CD4-positive, alpha-beta memory T cell (primary cell): ENCODE measurements around the gene INSYN1. TPM values are rescaled to one million over a fixed set of nuclear protein-coding genes. Genes with fewer than 3 reads are reported as not detected.
A peak's percentile ranks its signal among the peaks of the same experiment; 100 is the strongest.

Experiments used
- CTCF ChIA-PET: fragments of 350-600 bp; sonication (Branson Sonifier 250); formaldehyde crosslinking; loops from one replicate; lab custom pipeline; 2021; ENCODE audit warnings: inconsistent platforms; ENCODE audit not compliant: partially characterized antibody; lab: Charles Lee
- POLR2A ChIA-PET: fragments of 350-600 bp; sonication (Branson Sonifier 250); formaldehyde crosslinking; loops from one replicate; lab custom pipeline; 2021; ENCODE audit not compliant: partially characterized antibody; lab: Charles Lee
- DNase-seq, 5 donors: peaks; one replicate each; pipeline versions ENCODE4 v3.0.0 to v3.0.0-alpha.2; 2020 to 2022; ENCODE audit warnings: mixed read lengths in 1 of 5
- H3K27ac ChIP-seq: one replicate; pipeline ENCODE4 v1.7.0; 2013; ENCODE audit warnings: low read depth, low read length
- H3K27me3 ChIP-seq: 2 replicates; pipeline ENCODE4 v1.7.0; 2013; ENCODE audit warnings: mild to moderate bottlenecking, low read length, moderate library complexity; ENCODE audit not compliant: insufficient read depth
- H3K36me3 ChIP-seq: 2 replicates; pipeline ENCODE4 v1.7.0; 2013; ENCODE audit warnings: mild to moderate bottlenecking, low read length, moderate library complexity; ENCODE audit not compliant: insufficient read depth
- H3K4me1 ChIP-seq: 2 replicates; pipeline ENCODE4 v1.7.0; 2013; ENCODE audit warnings: mild to moderate bottlenecking, low read length, moderate library complexity; ENCODE audit not compliant: insufficient read depth
- H3K4me3 ChIP-seq, 2 donors: one replicate each; pipeline ENCODE4 v1.7.0; 2013; ENCODE audit warnings: low read length in 2 of 2, mild to moderate bottlenecking in 1 of 2
- H3K9me3 ChIP-seq, 2 donors: one replicate each; pipeline ENCODE4 v1.7.0; 2013; ENCODE audit warnings: low read length in 2 of 2, control low read depth in 1 of 2; ENCODE audit not compliant: control insufficient read depth in 1 of 2
- H3K27ac Mint-ChIP-seq, 7 donors: one replicate each; pipeline ENCODE4 v1.8.0; 2020 to 2021; ENCODE audit warnings: mixed read lengths in 7 of 7, mild to moderate bottlenecking in 6 of 7, inconsistent platforms in 3 of 7, moderate library complexity in 3 of 7
- H3K27me3 Mint-ChIP-seq, 2 donors: one replicate each; pipeline ENCODE4 v1.8.0; 2020 to 2021; ENCODE audit warnings: mixed read lengths in 2 of 2
- H3K36me3 Mint-ChIP-seq, 2 donors: one replicate each; pipeline ENCODE4 v1.8.0; 2020 to 2021; ENCODE audit warnings: mixed read lengths in 2 of 2, inconsistent platforms in 1 of 2, mild to moderate bottlenecking in 1 of 2
- H3K4me1 Mint-ChIP-seq, 4 donors: one replicate each; pipeline ENCODE4 v1.8.0; 2020 to 2021; ENCODE audit warnings: mixed read lengths in 4 of 4, mild to moderate bottlenecking in 1 of 4
- H3K4me3 Mint-ChIP-seq, 8 donors: one replicate each; pipeline ENCODE4 v1.8.0; 2020 to 2021; ENCODE audit warnings: mixed read lengths in 8 of 8, mild to moderate bottlenecking in 7 of 8, moderate library complexity in 6 of 8, inconsistent platforms in 3 of 8
- H3K9me3 Mint-ChIP-seq, 8 donors: one replicate each; pipeline ENCODE4 v1.8.0; 2020 to 2021; ENCODE audit warnings: mixed read lengths in 8 of 8, mild to moderate bottlenecking in 5 of 8, inconsistent platforms in 3 of 8, moderate library complexity in 1 of 8
- intact Hi-C: fragments of 100-400 bp; cut with micrococcal nuclease; formaldehyde crosslinking; loops from one replicate; pipeline ENCODE4 v1.15.1; 2023
- polyA plus RNA-seq, 2 donors: library from polyadenylated mRNA; unstranded; fragments of 300-500 nt; fragmentation: Illumina TruSeq; gene quantifications; one replicate each; pipeline ENCODE4 v1.2.3, GENCODE V29; 2021
- total RNA-seq, 2 experiments: library from RNA; stranded (reverse); gene quantifications; one replicate each; pipeline ENCODE4 v1.2.3, GENCODE V29; 2021

Gene INSYN1
- total and polyA plus RNA-seq, 4 experiments from 2014 or later = not detected

DNA sequence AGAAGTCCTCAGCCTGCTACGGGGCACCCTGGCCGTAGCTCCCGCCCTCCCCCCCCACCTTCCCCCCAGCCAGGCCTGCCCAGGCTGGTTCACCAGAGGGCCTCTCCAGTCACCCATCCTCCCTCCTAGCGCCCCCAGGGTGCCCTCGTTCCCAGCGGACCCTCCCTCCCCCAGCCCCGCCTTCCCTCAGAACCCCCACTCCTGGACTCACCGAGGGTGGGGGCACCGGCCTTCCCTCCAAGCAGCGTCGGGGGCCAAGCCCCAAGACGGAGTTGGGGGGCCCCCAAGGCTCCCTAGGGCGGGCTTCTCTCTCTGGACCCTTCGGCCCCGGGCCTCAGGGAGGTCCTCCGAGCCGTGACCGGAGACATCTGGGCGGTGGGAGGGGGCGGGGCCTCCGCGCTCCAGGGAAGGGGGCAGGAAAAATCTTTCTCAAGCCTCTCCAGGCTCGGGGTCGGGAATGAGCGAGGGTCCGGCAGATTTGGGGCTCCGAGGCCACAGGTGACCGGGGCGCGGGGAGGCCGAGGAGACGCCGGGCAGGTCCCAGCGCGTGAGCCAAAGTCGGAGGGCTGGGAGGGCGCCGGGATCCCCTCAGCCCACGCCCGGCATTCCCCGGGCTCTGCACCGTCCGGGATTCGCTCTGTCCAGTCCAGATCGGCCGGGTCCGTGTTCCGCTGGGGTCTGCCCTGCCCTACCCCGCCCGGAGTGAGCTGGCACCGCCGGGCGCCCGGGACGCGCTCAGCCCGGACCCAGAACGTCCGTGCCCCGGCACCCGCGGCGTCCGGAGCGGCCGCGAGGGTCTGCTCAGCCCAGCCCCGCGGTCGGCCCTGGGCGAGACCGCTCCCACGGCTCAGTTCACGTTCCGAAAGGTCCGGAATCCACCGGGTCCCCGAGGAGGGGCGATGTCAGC lies 999 bp downstream of the INSYN1 start:
- H3K4me3 Mint-ChIP-seq = no peak overlapping the region

GRCh38 chr15:73751511-73751898 lies 1.6 kb downstream of the INSYN1 start:
- intact Hi-C loops = no loop called here
- Mint-ChIP-seq H3K4me3 (peak overlapping the region in 4 of 8 donors; percentile 29 to 71 (median 34)), H3K36me3 (no peaks in the 10 kb centered on the region), H3K9me3 (no peaks in the 10 kb centered on the region), H3K4me1 (peaks cover 0 to 2% (median 0%) of the 10 kb centered on the region in 4 donors), H3K27ac (no peak overlapping the region), H3K27me3 (peaks cover 51 to 57% of the 10 kb centered on the region in 2 donors)
- Histone ChIP-seq H3K27ac (no peak overlapping the region), H3K36me3 (no peaks in the 10 kb centered on the region), H3K27me3 (peaks cover 7% of the 10 kb centered on the region), H3K9me3 (no peaks in the 10 kb centered on the region), H3K4me1 (no peaks in the 10 kb centered on the region), H3K4me3 (no peak overlapping the region)
- DNase-seq = no peak
- ChIA-PET POLR2A (no interaction called here), CTCF (no interaction called here)

More for the DNA sequence above, 999 bp downstream of the INSYN1 start:
- no peaks in the 10 kb centered on the region for H3K36me3 ChIP-seq
- Mint-ChIP-seq H3K36me3 (no peaks in the 10 kb centered on the region), H3K27me3 (peaks cover 53 to 58% of the 10 kb centered on the region in 2 donors), H3K9me3 (no peaks in the 10 kb centered on the region), H3K4me1 (peaks cover 0 to 2% (median 0%) of the 10 kb centered on the region in 4 donors), H3K27ac (no peak overlapping the region)
- H3K4me3 ChIP-seq = no peak overlapping the region
- H3K27ac ChIP-seq = no peak overlapping the region
- peaks cover 7% of the 10 kb centered on the region for H3K27me3 ChIP-seq
- intact Hi-C loops = no loop called here
- POLR2A ChIA-PET = no interaction called here
- CTCF ChIA-PET = no interaction called here
- H3K9me3 ChIP-seq = no peaks in the 10 kb centered on the region
- no peak for DNase-seq
- no peaks in the 10 kb centered on the region for H3K4me1 ChIP-seq

DNA sequence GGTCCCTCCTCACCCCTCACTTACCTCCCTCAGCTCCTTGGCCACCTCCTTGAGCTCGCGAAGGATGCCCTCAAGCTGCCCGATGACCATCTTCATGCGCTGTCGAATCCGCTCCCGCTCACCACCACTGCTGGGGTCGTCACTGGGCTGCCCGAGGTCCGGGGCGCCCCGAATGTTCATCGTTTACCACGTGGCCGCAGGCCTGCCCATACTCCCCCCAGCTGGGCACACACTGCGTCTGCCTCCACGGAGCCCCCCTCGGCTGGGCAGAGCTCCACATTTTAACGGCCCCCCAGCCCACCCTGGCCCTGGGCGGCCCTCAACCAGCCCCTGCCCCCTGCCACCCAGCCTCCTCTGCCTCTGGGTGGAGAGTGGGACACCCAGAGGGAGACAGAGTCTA lies 2.2 kb downstream of the INSYN1 start:
- H3K27me3 ChIP-seq = peaks cover 7% of the 10 kb centered on the region
- H3K4me3 Mint-ChIP-seq = no peak overlapping the region

GRCh38 chr15:73750438-73750837 lies 2.7 kb downstream of the INSYN1 start:
- Mint-ChIP-seq H3K4me1 (peaks cover 0 to 2% (median 0%) of the 10 kb centered on the region in 4 donors), H3K27ac (no peak overlapping the region), H3K27me3 (peaks cover 42 to 51% of the 10 kb centered on the region in 2 donors), H3K4me3 (peak overlapping the region in 2 of 8 donors; percentile 8 to 39), H3K9me3 (no peaks in the 10 kb centered on the region), H3K36me3 (no peaks in the 10 kb centered on the region)
- no peak for DNase-seq
- H3K36me3 ChIP-seq = no peaks in the 10 kb centered on the region
- ChIA-PET CTCF (no interaction called here), POLR2A (no interaction called here)
- H3K4me1 ChIP-seq = no peaks in the 10 kb centered on the region
- no peak overlapping the region for H3K27ac ChIP-seq
- intact Hi-C loops = no loop called here
- H3K9me3 ChIP-seq = no peaks in the 10 kb centered on the region
- H3K4me3 ChIP-seq = no peak overlapping the region
- peaks cover 7% of the 10 kb centered on the region for H3K27me3 ChIP-seq

More for the DNA sequence above, 2.2 kb downstream of the INSYN1 start:
- Mint-ChIP-seq H3K27me3 (peaks cover 48 to 55% of the 10 kb centered on the region in 2 donors), H3K36me3 (no peaks in the 10 kb centered on the region), H3K4me1 (peaks cover 0 to 2% (median 0%) of the 10 kb centered on the region in 4 donors), H3K9me3 (no peaks in the 10 kb centered on the region), H3K27ac (no peak overlapping the region)
- Histone ChIP-seq H3K27ac (no peak overlapping the region), H3K4me1 (no peaks in the 10 kb centered on the region), H3K36me3 (no peaks in the 10 kb centered on the region), H3K9me3 (no peaks in the 10 kb centered on the region), H3K4me3 (no peak overlapping the region)
- ChIA-PET CTCF (no interaction called here), POLR2A (no interaction called here)
- no peak for DNase-seq
- intact Hi-C loops = no loop called here

- H3K27me3 Mint-ChIP-seq = peaks cover 40 to 54% of the 10 kb centered on the region in 2 donors
- H3K9me3 Mint-ChIP-seq = no peaks in the 10 kb centered on the region
- no peaks in the 10 kb centered on the region for H3K36me3 Mint-ChIP-seq
- ChIA-PET POLR2A (no interaction called here), CTCF (no interaction called here)
- no peak overlapping the region for H3K27ac Mint-ChIP-seq
- intact Hi-C loops = no loop called here
- Histone ChIP-seq H3K27me3 (peaks cover 7% of the 10 kb centered on the region), H3K4me1 (no peaks in the 10 kb centered on the region), H3K9me3 (no peaks in the 10 kb centered on the region), H3K36me3 (no peaks in the 10 kb centered on the region), H3K27ac (no peak overlapping the region), H3K4me3 (no peak overlapping the region)
- H3K4me3 Mint-ChIP-seq = no peak overlapping the region
- H3K4me1 Mint-ChIP-seq = peaks cover 0 to 2% (median 0%) of the 10 kb centered on the region in 4 donors
- DNase-seq = no peak
These were observed 3.2 kb downstream of the INSYN1 start for GRCh38 chr15:73749971-73750370.

GRCh38 chr15:73749533-73749932 lies 3.6 kb downstream of the INSYN1 start:
- DNase-seq = no peak
- Histone ChIP-seq H3K36me3 (no peaks in the 10 kb centered on the region), H3K27ac (no peak overlapping the region), H3K9me3 (no peaks in the 10 kb centered on the region), H3K27me3 (peaks cover 5% of the 10 kb centered on the region), H3K4me1 (no peaks in the 10 kb centered on the region), H3K4me3 (no peak overlapping the region)
- Mint-ChIP-seq H3K4me3 (no peak overlapping the region), H3K27me3 (peaks cover 36 to 52% of the 10 kb centered on the region in 2 donors), H3K4me1 (peaks cover 0 to 2% (median 0%) of the 10 kb centered on the region in 4 donors), H3K27ac (no peak overlapping the region), H3K36me3 (no peaks in the 10 kb centered on the region), H3K9me3 (no peaks in the 10 kb centered on the region)
- intact Hi-C loops = no loop called here
- POLR2A ChIA-PET = no interaction called here
- CTCF ChIA-PET = no interaction called here

DNA sequence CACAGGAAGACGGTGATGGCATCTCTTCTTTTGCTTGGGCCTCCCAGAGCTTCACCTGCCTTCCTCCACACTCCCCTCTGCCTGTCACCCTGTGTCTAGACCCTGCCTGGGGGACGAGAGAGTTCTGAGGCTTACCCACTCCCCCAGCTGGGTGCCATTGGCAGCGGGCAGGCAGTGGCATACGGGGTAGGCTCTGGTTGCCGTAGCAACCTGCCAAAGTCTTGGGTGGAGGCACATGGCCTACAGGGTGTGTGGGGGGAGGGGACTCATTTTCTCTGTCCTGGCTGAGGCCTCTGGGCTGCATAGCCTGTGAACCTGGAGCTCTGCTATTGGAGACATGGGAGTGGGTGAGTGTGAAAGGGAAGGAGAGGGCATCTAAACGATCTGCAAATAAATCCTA lies 4.4 kb downstream of the INSYN1 start:
- Histone ChIP-seq H3K4me1 (no peaks in the 10 kb centered on the region), H3K27me3 (peaks cover 3% of the 10 kb centered on the region), H3K27ac (no peak overlapping the region), H3K36me3 (no peaks in the 10 kb centered on the region), H3K4me3 (no peak overlapping the region), H3K9me3 (no peaks in the 10 kb centered on the region)
- intact Hi-C loops = no loop called here
- ChIA-PET CTCF (no interaction called here), POLR2A (no interaction called here)
- H3K27ac Mint-ChIP-seq = no peak overlapping the region
- no peak overlapping the region for H3K4me3 Mint-ChIP-seq
- peaks cover 28 to 44% of the 10 kb centered on the region in 2 donors for H3K27me3 Mint-ChIP-seq
- peaks cover 0 to 2% (median 0%) of the 10 kb centered on the region in 4 donors for H3K4me1 Mint-ChIP-seq
- H3K36me3 Mint-ChIP-seq = no peaks in the 10 kb centered on the region
- DNase-seq = no peak
- H3K9me3 Mint-ChIP-seq = no peaks in the 10 kb centered on the region
